GM19438 (cell line): ENCODE results near the gene ASPN.
"Not testable (repeated sequence)": the region's sequence is repeated elsewhere in the genome, so short reads cannot be mapped to it uniquely, and the experiment has no call there.

Experiments used
- ATAC-seq: cut with Tn5 transposase; IDR thresholded peaks from one replicate; pipeline ENCODE4 v1.9.1; 2021; ENCODE audit warnings: low read depth; ENCODE audit not compliant: unreplicated experiment

Gene ASPN

GRCh38 chr9:92423612-92424011, 58.7 kb downstream of the ASPN start:
- ATAC-seq = no peak

- no peak for ATAC-seq
Measured at GRCh38 chr9:92422611-92423338, 59.5 kb downstream of the ASPN start.

- no peak for ATAC-seq
Measured at GRCh38 chr9:92414566-92414965, 67.7 kb downstream of the ASPN start.

- not testable (repeated sequence) for ATAC-seq
Measured at GRCh38 chr9:92411157-92411556, 71.1 kb downstream of the ASPN start.

- ATAC-seq = no peak
Measured at GRCh38 chr9:92408747-92409478, 73.4 kb downstream of the ASPN start.

- ATAC-seq = no peak
Measured at GRCh38 chr9:92407818-92408217, 74.5 kb downstream of the ASPN start.

- no peak for ATAC-seq
Measured at GRCh38 chr9:92406477-92406876, 75.8 kb downstream of the ASPN start.
